Activated CD8-positive, alpha-beta memory T cell treated with anti-CD3 and anti-CD28 coated beads for 24 hours (primary cell): ENCODE data around the gene GNLY.

ENCODE experiments used
- DNase-seq: peaks from one replicate; pipeline ENCODE4 v3.0.0-alpha.2; 2020

GNLY gene

DNA sequence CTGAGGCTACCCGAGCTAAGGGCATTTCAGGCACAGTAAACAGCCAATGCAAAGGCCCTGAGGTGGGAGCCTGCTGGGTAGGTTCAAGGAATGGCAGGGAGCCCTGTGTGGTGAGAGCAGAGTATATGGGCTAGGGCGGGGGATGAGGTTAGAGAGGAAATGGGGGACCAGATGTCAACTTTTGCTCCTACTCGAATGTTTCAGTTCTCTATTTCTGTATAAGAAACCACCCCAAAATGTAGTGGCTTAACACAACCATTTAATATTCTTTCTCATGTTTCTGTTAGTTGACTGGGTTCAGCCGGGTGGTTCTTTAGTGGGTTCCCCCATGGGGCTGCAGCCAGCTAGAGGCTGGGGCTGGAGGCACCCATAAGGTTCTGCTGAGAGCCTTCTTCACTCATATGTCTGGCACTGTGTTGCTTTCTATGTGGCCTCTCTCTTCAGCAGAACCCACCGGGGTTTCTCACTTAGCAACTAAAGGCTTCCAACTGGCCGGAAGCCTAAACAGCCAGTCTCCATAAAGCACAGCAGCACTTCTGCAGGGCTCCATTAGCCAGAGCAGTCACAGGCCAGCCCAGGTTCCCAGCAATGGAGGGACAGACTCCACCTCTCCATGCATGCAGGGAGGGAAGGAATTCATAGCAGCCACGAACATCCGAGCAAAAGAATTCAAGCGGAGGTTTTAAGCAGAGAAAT lies 54.0 kb downstream of the GNLY start:
- no peak for DNase-seq
